T-helper 2 cell treated with Interferon-gamma antibody and Interleukin-4, amounts not matched to agents 5 μg/mL and 100 μg/mL, for 36 hours (primary cell): ENCODE measurements around the gene FHOD3.

Experiments
- DNase-seq: peaks from one replicate; pipeline ENCODE4 v3.0.0; 2021; ENCODE audit warnings: low spot score
- H3K27ac Mint-ChIP-seq: one replicate; pipeline ENCODE4 v1.8.0; 2021; ENCODE audit warnings: mild to moderate bottlenecking, mixed read lengths
- H3K27me3 Mint-ChIP-seq: one replicate; pipeline ENCODE4 v1.8.0; 2021; ENCODE audit warnings: low read depth, mixed read lengths
- H3K36me3 Mint-ChIP-seq: one replicate; pipeline ENCODE4 v1.8.0; 2021; ENCODE audit warnings: low read depth, mixed read lengths
- H3K4me1 Mint-ChIP-seq: one replicate; pipeline ENCODE4 v1.8.0; 2021; ENCODE audit warnings: low read depth, mixed read lengths
- H3K4me3 Mint-ChIP-seq: one replicate; pipeline ENCODE4 v1.8.0; 2022; ENCODE audit warnings: mild to moderate bottlenecking, moderate library complexity, mixed read lengths
- H3K9me3 Mint-ChIP-seq: one replicate; pipeline ENCODE4 v1.8.0; 2021; ENCODE audit warnings: mixed read lengths

Gene FHOD3

DNA sequence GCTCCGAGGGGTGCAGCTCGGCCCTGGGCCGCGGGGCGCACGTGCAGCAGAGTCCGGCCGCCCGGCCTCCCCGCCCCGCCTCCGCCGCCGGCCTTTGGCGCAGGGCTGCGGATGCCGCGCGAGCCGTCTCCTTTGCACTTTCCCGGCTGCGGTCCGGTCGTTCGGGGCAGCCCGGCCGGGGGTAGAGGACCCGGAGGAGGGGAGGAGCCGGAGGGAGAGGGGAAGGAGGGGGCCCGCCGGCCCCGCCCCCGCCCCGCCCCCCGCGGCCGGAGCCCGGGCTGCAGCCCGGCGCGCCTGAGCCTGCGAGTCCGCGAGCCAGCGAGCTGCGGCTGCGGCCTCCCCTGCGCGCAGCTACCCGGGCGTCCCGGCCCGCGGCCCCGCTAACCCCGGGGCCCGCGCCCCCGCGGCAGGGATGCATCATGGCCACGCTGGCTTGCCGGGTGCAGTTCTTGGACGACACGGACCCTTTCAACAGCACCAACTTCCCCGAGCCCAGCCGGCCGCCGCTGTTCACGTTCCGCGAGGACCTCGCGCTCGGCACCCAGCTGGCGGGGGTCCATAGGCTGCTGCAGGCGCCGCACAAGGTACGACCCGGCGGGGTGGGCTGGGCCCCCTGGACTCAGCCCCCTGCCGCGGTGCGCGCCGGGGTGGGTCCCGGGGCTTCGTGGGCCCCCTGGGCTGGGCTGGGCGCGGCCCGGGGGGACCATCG is at the start of gene FHOD3:
FHOD3 (plus strand) TSS at position 297 of the 709 bp plus-strand sequence; CDS start at position 420, 123 bp downstream.
- no peak within 1 kb of the TSS for H3K4me3 Mint-ChIP-seq
- H3K27me3 Mint-ChIP-seq, result peaks cover 26% of the 10 kb centered on the region
- H3K36me3 Mint-ChIP-seq, result no peaks in the 10 kb centered on the region
- no peak for DNase-seq
- no peak within 1 kb of the TSS for H3K27ac Mint-ChIP-seq
- H3K9me3 Mint-ChIP-seq, result no peaks in the 10 kb centered on the region
- H3K4me1 Mint-ChIP-seq, result no peaks in the 10 kb centered on the region

DNA sequence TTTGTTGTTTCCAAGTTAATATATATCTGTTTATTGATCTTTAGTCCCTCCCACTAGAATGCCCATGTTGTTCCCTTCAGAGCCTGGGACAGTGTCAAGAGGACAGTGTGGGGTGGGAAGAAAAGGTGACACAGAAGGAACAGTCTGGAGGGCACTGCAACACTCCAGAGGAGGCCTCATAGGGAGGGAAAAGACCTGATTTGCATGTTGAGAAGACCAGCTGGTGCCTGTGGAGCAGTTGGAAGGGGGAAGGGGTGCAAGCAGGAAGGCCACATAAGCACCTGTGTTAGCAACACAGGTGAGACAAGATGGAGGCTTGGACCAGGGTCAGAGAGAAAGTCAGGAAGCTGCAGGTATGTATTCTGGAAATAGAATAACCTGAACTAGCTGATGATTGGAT is 48.1 kb upstream of the FHOD3 start:
- H3K9me3 Mint-ChIP-seq, result no peaks in the 10 kb centered on the region
- no peak for DNase-seq
- peaks cover 9% of the 10 kb centered on the region for H3K27me3 Mint-ChIP-seq

DNA sequence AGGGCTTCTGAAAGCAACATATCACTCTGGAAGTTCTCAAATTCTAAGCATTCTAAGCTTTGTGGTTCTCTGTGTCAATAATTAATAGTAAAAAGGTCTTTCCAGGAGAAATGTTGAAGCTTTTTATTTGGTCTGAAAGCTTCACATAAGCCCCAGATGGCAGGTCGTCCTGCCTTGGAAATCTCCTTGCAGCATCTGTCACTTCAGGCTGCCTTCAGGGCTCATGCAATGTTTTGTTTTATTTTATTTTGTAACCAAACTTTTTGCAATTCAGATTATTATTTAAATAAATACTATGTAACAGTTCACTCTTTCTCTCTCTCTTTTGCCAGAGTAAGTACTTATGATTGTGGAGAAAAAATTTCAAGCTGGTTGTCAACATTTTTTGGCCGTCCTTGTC is 46.7 kb upstream of the FHOD3 start:
- H3K4me3 Mint-ChIP-seq, result no peak overlapping the region
- no peaks in the 10 kb centered on the region for H3K36me3 Mint-ChIP-seq
- no peak for DNase-seq
- no peaks in the 10 kb centered on the region for H3K9me3 Mint-ChIP-seq
- H3K27me3 Mint-ChIP-seq, result peaks cover 9% of the 10 kb centered on the region
- no peaks in the 10 kb centered on the region for H3K4me1 Mint-ChIP-seq
- H3K27ac Mint-ChIP-seq, result no peak overlapping the region

More for the DNA sequence above, 48.1 kb upstream of the FHOD3 start:
- Mint-ChIP-seq H3K36me3 (no peaks in the 10 kb centered on the region), H3K27ac (no peak overlapping the region), H3K4me3 (no peak overlapping the region), H3K4me1 (no peaks in the 10 kb centered on the region)

DNA sequence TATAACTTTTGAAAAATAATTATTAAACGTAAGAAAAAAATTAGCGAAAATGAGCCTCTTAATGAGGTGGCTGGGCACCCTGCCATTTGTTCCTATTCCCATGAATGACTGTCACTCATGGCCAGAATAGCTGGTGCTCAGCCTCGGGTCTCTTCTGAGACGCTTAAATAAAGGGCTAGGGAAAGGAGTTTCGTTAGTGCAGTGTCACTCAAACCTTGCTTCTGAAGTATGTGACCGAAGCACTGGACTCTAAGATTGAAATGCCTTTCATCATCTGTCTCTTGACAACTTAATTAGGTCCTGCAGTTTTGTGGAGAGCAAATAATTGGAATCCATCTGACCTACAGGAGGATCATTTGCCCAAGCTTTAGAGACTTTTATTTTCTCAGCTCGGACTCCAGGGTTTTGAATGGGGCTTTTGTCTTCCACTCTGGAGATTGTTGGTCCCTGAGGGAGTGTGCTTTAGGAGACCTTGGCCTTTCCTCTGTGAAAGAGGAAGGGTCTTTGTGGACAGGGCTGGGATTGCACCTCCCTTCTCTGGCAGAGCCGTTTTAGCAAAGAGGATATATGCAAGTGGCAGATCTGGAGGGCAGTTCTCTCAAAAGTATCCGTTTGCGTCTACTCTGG is 42.3 kb upstream of the FHOD3 start:
- H3K4me1 Mint-ChIP-seq, result no peaks in the 10 kb centered on the region
- H3K36me3 Mint-ChIP-seq, result no peaks in the 10 kb centered on the region
- no peak overlapping the region for H3K4me3 Mint-ChIP-seq
- H3K9me3 Mint-ChIP-seq, result no peaks in the 10 kb centered on the region
- H3K27ac Mint-ChIP-seq, result no peak overlapping the region
- peaks cover 3% of the 10 kb centered on the region for H3K27me3 Mint-ChIP-seq
- no peak for DNase-seq

DNA sequence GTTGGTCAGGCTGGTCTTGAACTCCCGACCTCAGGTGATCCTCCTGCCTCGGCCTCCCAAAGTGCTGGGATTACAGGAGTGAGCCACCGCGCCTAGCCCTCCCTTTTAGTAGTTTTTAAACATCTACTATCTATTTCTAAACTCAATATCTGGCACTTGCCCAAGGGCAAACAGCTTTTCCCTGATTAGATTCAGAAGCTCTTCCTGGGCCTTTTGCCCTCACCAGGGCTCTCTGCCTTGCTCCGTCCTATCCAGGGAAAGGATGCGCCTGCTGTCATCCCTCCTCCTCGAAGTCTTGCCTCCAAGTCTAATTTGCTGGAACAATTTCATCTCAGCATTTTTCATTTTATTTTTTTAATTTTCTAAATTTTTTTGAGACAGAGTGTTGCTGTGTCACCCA is 41.4 kb upstream of the FHOD3 start:
- Mint-ChIP-seq H3K4me1 (no peaks in the 10 kb centered on the region), H3K9me3 (no peaks in the 10 kb centered on the region), H3K27me3 (peaks cover 3% of the 10 kb centered on the region), H3K4me3 (no peak overlapping the region), H3K27ac (no peak overlapping the region), H3K36me3 (no peaks in the 10 kb centered on the region)
- DNase-seq, result no peak

DNA sequence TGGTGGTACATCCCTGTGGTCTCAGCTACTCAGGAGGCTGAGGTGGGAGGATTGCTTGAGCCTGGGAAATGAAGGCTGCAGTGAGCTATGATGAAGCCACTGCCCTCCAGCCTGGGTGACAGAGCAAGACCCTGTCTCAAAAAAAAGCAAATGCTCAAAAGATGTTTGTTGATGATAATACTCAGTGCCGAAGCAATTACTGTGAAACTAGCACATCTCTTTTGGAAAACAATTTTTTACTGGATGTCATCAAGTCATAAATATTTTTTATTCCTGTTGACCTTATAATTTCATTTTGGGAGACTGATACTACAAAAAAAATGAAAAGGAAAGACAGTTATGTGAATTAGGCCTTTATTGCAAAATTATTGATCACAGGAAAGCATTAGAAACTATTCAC is 34.5 kb upstream of the FHOD3 start:
- peaks cover 3% of the 10 kb centered on the region for H3K27me3 Mint-ChIP-seq
- H3K27ac Mint-ChIP-seq, result no peak overlapping the region
- H3K4me3 Mint-ChIP-seq, result no peak overlapping the region
- DNase-seq, result no peak
- no peaks in the 10 kb centered on the region for H3K4me1 Mint-ChIP-seq
- no peaks in the 10 kb centered on the region for H3K36me3 Mint-ChIP-seq
- H3K9me3 Mint-ChIP-seq, result no peaks in the 10 kb centered on the region

DNA sequence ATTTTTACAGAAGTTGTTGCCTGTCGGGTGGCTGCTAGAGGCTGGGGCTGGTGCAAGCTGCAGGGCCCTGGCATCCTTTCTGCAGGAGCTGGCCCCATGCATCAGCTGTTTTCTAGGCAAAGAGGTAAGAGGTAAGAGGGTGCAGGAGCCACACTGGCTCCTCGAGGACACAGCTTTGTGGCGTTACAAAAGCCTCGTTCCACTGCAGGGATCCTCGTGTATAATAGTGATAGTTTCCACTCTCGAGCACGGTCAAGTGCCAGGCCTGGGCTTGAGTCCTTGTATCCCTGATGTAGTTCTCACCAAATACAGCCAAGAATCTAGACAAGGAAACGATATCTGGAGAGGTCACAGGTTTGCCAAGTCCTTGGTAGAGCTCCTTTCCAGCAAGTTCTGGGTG is 33.2 kb upstream of the FHOD3 start:
- H3K36me3 Mint-ChIP-seq, result no peaks in the 10 kb centered on the region
- peaks cover 3% of the 10 kb centered on the region for H3K27me3 Mint-ChIP-seq
- H3K4me3 Mint-ChIP-seq, result no peak overlapping the region

DNA sequence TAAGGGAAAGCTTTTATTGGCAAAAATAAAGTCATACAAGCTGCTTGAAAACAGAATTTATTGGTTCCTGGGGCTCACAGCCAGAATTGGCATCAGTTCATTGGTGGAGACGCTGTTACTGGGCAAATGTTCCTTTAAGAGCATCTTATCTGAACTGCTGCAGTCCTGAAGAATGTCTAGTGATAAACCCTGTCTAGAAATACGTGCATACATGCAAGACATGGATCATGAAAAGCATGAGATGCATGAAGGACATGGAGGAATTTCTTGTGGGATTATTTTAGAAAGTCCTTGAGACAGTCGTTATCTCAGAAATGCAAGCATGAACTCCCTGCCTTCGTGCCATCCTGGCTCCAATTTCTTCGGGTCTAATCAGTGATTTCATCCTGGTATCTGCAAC is 32.5 kb upstream of the FHOD3 start:
- no peak overlapping the region for H3K27ac Mint-ChIP-seq
- no peak for DNase-seq
- H3K9me3 Mint-ChIP-seq, result no peaks in the 10 kb centered on the region
- no peaks in the 10 kb centered on the region for H3K36me3 Mint-ChIP-seq
- peaks cover 3% of the 10 kb centered on the region for H3K27me3 Mint-ChIP-seq
- no peaks in the 10 kb centered on the region for H3K4me1 Mint-ChIP-seq
- H3K4me3 Mint-ChIP-seq, result no peak overlapping the region

More for the DNA sequence above, 33.2 kb upstream of the FHOD3 start:
- Mint-ChIP-seq H3K9me3 (no peaks in the 10 kb centered on the region), H3K4me1 (no peaks in the 10 kb centered on the region), H3K27ac (no peak overlapping the region)
- no peak for DNase-seq

DNA sequence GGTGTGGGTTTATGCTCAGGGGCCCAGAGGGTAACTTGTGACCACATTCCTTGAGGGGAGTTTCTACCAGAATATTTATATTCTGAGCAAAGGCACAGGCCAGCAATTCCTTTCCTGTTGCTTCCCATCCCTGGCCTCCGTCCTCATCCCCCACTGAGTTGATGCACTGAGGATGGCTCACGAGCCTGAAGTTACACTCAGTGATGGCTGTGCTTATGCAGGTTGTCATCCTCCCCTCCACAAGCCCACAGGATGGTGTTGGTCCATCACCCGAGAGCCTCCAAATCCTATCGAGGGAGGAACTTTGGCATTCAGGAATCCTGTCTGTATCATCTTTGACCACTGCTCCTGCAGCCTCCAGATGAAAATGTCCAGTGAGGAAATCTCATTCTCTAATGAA is 28.4 kb upstream of the FHOD3 start:
- Mint-ChIP-seq H3K27me3 (peaks cover 3% of the 10 kb centered on the region), H3K4me1 (no peaks in the 10 kb centered on the region), H3K9me3 (no peaks in the 10 kb centered on the region), H3K4me3 (no peak overlapping the region), H3K36me3 (no peaks in the 10 kb centered on the region), H3K27ac (no peak overlapping the region)
- DNase-seq, result no peak

DNA sequence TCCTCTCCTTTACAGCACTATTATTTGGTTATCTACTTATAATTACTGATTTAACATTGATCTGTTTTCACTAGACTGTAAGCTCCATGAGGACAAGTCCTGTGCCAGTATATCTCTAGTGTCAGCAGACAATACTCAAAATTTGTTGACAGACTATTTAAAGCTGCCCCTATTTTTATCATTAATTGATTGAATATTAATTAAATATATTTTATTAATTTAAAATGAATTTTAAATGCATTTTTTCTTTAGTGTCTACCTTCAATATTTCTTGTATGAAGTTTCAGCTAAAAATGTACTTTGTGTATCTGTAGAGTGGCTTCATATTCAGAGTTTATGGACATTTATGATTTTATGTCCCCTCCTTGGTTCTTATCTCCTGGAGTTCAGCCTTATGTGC is 26.4 kb upstream of the FHOD3 start:
- no peaks in the 10 kb centered on the region for H3K36me3 Mint-ChIP-seq
- no peak for DNase-seq
- no peaks in the 10 kb centered on the region for H3K4me1 Mint-ChIP-seq
- no peak overlapping the region for H3K27ac Mint-ChIP-seq
- H3K4me3 Mint-ChIP-seq, result no peak overlapping the region
- peaks cover 10% of the 10 kb centered on the region for H3K27me3 Mint-ChIP-seq
- no peaks in the 10 kb centered on the region for H3K9me3 Mint-ChIP-seq

DNA sequence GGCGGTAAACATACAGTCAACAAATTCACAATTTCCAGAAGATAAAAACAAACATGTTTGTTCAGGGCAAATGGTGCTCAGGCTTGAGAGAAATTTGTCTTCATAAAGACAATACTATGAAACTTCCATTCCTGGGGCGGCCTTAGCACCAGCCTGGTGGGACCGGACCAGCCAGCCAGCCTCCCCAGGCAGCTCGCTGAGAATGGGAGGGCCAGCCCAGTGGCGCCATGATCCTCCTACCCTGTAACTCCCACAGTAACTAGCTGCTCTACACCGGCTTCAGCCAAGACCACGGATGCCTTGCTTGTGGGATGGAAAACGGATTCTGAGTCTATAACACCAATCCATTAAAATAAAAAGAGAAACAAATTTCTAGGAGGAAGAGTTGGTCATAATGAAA is 24.2 kb upstream of the FHOD3 start:
- Mint-ChIP-seq H3K36me3 (no peaks in the 10 kb centered on the region), H3K27ac (no peak overlapping the region), H3K27me3 (peaks cover 12% of the 10 kb centered on the region)

DNA sequence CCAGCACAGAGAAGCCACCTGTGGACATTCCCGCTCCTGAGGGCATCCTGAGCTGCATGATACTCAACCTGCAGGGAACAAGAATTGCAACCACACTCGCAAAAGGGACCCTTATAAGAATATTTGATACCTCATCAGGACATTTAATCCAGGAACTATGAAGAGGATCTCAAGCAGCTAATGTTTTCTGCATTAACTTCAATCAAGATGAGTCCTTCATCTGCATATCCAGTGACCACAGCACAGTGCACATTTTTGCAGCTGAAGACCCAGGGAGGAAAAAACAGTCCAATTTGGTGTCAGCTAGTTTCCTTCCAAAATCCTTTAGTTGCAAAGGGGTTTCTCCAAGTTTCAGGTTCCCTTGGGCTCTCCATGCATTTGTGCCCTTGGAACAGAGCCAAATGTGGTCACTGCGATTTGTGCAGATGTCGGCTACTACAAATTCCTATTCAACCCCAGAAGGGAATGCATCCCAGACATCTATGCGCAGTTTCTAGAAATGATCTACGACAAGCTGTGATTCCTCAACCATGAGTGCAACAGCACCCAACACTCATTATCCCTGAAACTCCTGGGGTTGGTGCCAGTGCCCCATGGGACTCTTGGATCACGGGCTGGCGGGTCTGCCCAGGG is 23.3 kb upstream of the FHOD3 start:
- H3K36me3 Mint-ChIP-seq, result no peaks in the 10 kb centered on the region
- H3K9me3 Mint-ChIP-seq, result no peaks in the 10 kb centered on the region
- H3K27ac Mint-ChIP-seq, result no peak overlapping the region
- H3K27me3 Mint-ChIP-seq, result peaks cover 12% of the 10 kb centered on the region
- no peaks in the 10 kb centered on the region for H3K4me1 Mint-ChIP-seq
- no peak overlapping the region for H3K4me3 Mint-ChIP-seq
- DNase-seq, result no peak

More for the DNA sequence above, 24.2 kb upstream of the FHOD3 start:
- Mint-ChIP-seq H3K9me3 (no peaks in the 10 kb centered on the region), H3K4me3 (no peak overlapping the region), H3K4me1 (no peaks in the 10 kb centered on the region)
- no peak for DNase-seq

DNA sequence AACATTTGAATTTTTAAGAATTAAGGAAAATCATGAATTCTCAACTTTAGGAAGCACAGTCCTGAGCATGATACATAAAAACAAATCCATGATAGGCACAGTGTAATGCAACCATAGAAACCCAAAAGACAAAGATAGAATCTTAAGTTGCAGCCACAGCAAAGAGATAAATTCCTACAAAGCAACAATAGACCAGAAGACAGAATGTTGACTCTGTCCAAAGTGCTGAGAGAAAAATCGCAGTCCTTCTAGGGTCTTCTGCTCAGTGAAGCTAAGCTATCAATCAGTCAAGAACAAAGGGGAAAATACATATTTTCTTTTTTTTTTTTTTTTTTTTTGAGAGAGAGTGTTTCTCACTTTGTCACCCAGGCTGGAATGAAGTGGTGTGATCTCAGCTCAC is 22.0 kb upstream of the FHOD3 start:
- H3K9me3 Mint-ChIP-seq, result no peaks in the 10 kb centered on the region
- H3K27me3 Mint-ChIP-seq, result peaks cover 20% of the 10 kb centered on the region
- H3K4me1 Mint-ChIP-seq, result no peaks in the 10 kb centered on the region
- no peaks in the 10 kb centered on the region for H3K36me3 Mint-ChIP-seq
- no peak overlapping the region for H3K4me3 Mint-ChIP-seq
- DNase-seq, result no peak
- no peak overlapping the region for H3K27ac Mint-ChIP-seq

DNA sequence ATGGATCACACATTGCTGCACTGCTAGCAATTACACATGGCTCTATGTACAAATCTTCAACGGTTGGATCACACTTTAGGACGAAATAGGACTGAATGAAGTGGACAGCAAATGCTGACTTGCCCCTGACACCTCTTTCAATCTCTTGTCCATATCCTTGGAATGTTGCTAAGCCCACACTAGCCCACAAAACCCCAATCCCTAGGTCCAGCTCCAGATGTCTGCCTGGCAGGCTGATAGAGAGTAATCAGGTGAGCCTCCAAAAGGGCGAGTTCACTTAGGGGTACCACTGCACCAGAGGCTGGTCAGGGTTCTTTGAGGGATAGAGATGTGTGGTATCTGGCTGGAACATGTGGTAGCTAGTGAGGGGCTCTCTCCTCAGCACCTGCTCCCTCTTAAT is 18.5 kb upstream of the FHOD3 start:
- H3K27ac Mint-ChIP-seq, result no peak overlapping the region
- DNase-seq, result no peak
- no peaks in the 10 kb centered on the region for H3K9me3 Mint-ChIP-seq
- no peaks in the 10 kb centered on the region for H3K4me1 Mint-ChIP-seq
- H3K36me3 Mint-ChIP-seq, result no peaks in the 10 kb centered on the region
- no peak overlapping the region for H3K4me3 Mint-ChIP-seq
- H3K27me3 Mint-ChIP-seq, result peaks cover 20% of the 10 kb centered on the region
